ENCODE data around the gene CDHR2.

DNA sequence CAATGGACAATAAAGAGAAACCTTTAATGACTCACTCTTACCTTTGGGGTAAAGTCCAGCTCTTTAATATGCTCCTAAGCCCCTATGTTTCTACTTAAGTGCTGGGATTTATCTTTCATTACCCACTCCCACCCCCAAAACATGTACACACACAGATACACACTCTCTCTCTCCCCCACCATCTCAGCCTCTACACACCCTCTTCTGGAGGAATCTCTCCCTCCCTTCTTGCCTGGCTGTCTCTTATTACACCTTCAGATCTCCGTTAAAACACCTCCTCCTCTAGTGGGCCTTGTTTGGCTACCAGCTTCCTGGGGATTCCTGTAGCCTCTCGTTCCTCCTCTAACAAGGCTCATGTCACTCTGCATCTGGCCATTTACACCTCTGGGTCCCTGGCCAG lies 53.9 kb downstream of the CDHR2 start:
- TF ChIP-seq, protein P1, sequence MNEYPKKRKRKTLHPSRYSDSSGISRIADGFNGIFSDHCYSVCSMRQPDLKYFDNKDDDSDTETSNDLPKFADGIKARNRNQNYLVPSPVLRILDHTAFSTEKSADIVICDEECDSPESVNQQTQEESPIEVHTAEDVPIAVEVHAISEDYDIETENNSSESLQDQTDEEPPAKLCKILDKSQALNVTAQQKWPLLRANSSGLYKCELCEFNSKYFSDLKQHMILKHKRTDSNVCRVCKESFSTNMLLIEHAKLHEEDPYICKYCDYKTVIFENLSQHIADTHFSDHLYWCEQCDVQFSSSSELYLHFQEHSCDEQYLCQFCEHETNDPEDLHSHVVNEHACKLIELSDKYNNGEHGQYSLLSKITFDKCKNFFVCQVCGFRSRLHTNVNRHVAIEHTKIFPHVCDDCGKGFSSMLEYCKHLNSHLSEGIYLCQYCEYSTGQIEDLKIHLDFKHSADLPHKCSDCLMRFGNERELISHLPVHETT (tag by site-specific recombination; IDR thresholded peaks at IDR 0.05) = no peak
- TF ChIP-seq, protein P2, sequence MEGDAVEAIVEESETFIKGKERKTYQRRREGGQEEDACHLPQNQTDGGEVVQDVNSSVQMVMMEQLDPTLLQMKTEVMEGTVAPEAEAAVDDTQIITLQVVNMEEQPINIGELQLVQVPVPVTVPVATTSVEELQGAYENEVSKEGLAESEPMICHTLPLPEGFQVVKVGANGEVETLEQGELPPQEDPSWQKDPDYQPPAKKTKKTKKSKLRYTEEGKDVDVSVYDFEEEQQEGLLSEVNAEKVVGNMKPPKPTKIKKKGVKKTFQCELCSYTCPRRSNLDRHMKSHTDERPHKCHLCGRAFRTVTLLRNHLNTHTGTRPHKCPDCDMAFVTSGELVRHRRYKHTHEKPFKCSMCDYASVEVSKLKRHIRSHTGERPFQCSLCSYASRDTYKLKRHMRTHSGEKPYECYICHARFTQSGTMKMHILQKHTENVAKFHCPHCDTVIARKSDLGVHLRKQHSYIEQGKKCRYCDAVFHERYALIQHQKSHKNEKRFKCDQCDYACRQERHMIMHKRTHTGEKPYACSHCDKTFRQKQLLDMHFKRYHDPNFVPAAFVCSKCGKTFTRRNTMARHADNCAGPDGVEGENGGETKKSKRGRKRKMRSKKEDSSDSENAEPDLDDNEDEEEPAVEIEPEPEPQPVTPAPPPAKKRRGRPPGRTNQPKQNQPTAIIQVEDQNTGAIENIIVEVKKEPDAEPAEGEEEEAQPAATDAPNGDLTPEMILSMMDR (tag by site-specific recombination; IDR thresholded peaks at IDR 0.05) = no peak
- TF ChIP-seq ZFP41 (tag by site-specific recombination; IDR thresholded peaks at IDR 0.05; ENCODE audit: borderline replicate concordance) = no peak
